Suppressor macrophage (primary cell): ENCODE data around the gene SLC25A4.

Experiments used
- DNase-seq, 4 experiments: peaks; one replicate each; pipeline ENCODE4 v3.0.0-alpha.2; 2020 to 2022

Gene SLC25A4

DNA sequence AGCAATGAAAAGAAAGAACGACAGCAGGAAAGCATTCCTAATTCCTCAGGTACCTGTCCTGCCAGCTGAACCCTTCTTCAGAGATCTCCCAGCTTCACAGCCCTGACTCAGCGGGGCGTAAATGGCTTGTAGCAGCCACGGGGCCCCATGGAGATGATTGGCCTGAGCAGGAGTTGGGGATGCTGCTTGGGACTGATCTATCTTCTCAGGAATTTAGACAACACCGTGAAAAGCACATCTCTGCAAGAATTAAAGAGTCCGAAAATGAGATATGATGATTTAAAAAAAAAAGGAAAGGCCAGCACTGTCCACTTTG is 22.5 kb upstream of the SLC25A4 start:
- no peak for DNase-seq

DNA sequence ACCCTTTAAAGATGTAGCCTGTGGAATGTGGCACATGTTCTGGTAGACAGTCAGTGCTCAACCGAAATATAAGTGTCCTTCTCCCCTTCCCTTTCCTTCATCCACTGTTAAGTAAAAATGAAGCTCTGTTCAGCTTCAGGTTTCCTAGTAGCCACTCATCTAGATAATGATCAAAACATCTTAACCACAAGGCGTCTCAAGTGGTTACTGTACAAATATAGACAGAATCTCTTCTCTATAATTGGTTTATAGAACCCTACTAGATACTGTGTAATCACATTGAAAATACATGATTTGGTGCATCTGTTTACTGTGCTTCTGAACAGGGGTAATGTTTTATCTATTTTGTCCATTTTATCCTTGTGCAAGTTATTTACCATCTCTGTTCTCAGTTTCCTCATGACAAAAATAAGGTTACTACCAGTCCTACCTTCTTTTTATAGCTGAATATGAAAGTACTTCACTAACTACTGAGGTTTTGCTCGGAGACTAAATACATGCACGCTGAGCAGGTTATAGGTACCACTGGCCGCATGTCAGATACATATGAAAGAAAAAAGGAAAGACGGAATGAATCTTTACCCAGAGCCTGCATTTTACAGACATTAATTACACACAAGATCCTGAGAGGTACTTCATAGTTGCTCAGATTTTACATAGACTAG is 20.3 kb upstream of the SLC25A4 start:
- no peak for DNase-seq

DNA sequence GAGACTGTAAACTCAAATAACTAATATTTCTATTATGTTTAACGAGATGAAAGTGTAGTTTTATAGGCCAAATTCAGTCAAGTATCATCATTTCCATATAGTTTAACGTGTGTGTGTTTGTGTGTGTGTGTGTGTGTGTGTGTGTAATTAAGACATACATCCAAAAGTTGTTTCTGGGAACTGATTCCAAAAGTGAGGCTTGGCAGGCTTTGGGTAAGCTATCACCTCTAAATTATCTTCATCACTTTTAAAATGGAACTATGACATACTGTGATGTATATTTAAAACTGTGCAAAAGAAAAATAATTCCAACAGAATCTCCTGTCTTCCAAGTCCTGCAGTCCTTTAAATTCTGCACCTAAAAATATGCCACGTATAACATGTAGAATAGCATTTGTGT is 19.1 kb upstream of the SLC25A4 start:
- DNase-seq: no peak

DNA sequence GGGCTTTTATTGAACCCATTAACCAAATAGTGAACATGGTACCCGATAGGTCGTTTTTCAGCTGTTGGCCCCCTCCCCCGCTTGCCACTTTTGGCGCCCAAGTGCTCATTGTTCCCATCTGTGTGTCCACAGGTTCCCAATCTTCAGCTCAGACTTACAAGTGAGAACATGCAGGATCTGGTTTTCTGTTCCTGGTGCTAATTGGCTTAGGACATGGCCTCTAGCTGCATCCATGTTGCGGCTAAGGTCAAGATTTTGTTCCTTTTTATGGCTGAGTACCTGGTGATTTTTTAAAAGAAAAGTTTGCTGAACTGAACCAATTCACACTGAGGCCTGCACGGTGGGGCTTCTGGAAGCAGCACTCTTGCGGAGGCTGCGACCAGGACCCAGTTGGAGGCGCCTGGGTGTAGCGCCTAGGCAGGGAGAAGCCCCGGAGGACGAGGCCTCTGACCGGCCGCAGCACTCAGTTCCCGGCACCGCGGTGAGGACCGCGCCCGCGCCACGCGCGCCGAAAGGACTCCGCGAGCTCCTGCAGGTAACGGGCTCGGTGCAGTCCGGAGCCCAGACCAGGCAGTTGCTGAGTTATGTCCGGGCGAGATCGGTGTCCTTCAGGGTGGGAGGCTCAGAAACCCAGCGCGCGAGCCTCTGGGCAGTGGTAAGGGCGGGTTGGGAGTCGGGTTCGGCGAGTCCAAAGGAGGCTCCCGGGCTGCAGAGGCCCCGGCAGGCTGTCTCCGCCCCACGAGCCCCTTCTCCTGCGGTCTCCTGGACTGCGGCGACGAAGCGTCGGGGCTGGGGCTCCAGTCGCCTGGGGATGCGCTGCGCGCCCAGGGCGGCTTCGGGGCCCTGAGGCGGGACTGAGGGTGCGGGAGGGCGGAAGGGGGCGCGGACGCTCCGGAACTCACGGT is 15.8 kb upstream of the SLC25A4 start:
- peak in 2 of 4 experiments; percentile 6 to 18 for DNase-seq

DNA sequence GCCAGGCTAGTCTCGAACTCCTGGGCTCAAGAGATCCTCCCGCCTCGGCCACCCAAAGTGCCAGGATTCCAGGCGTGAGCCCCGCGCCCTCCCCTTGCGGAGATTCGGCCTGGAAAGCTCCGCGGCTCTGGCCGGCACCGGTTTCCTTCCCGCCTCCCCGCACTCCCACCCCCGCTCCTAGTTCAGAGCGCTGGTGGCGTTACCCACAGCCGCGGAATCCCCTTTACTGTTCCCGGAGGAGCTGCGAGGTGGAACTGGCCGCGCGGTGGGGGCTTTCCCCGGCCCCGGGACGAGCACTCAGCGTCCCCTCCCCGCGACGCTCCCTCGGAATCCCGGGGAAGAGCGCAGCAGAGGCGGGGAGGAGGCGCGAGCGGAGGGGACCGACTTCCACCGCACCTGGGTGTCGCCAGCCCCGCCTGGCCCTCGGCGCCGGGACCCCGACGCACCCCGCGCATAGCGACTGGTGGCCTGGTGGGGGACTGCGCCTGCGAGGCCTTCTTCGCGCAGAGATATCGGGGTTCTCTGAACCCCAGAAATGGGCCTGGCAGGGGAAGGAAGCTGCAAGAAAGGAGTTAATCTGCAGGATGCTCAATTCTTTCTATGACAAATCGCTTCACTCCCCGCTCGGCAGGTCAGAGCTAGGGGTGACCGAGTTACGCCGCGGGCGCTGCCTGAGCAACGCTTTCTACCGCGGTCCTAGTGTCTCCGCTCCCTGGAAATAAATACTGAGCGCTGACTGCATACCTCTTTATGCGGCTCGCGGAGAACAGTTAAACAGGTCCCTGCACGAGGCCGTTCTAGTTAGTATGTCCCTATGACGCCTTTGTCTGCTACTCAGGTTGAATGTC is 14.6 kb upstream of the SLC25A4 start:
- DNase-seq: peak in 2 of 4 experiments; percentile 11 to 26

DNA sequence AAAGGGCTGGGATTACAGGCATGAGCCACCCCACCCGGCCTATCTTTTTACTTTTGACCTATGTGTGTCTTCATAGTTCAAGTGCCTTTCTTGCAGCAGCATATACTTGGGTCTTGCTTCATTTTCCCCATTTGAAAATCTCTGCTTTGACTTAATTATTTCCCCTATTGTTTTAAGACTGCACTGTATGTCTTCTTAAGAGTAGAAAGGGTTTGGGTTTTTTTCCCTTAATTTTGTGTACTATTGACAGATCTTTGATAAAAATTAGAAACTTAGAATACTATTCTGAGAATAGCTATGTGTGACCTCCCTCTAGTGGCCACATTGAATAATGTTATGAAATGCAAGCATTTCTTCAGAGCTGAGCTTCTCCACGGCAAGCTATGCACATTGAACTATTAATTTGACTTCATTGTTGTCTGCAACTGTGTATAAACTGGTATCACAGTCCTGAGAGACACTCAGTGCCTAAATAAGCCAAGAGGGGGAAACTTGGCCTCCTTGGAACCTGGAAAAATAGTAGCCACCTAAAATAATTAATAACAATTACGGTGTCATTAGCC is 8.7 kb upstream of the SLC25A4 start:
- peak; percentile 31 to 79 (median 56) for DNase-seq

DNA sequence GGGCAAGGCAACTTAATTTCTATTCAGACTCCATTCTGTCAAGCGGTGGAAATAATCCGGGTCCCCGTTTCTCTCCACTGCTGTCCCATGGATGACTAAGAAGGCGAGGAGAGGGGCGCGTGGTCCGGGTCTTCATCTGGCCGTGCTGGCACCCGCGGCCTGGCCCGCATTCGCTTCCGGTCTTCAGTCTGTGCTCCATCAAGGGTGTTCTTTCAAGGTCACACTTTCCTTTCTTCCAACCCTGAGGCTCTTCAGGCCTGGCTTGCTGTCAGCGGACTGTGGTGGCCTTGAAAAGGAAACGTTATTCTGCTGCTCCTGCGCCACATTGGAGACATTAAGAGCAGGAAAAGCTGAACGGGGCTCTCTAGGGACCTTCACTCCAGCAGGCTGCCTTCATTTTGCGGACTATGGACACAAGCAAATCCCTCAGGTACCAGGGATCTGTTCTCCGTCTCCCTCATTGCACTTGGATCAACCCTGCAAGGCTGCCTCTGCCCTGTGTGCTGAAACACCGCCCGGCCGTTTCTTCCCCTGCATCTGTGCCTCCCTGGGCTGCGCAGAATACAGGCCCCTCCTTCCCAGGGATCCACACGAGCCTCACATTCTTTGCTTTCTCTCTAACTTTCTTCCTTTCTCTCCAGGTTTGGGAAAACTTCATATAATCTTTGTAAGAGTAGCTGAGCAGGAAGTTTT is 5.7 kb upstream of the SLC25A4 start:
- no peak for DNase-seq

DNA sequence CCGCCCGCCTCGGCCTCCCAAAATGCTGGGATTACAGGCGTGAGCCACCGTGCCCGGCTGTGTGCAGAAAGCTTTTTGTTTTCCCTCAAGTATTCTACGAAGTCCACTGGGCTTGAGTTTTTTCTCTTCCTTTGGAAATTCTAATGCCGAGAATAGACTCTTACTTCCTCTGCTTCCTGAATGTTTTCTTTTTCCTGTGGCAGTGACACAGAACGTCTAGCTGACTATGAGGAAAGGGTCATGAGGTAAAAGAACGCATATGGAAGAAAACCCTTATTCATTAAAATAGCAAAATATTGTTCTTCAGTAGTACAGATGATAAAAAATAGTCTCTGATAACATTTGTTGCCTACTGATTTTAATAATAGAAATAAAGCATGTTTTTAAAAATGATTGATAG is 4.9 kb upstream of the SLC25A4 start:
- no peak for DNase-seq

DNA sequence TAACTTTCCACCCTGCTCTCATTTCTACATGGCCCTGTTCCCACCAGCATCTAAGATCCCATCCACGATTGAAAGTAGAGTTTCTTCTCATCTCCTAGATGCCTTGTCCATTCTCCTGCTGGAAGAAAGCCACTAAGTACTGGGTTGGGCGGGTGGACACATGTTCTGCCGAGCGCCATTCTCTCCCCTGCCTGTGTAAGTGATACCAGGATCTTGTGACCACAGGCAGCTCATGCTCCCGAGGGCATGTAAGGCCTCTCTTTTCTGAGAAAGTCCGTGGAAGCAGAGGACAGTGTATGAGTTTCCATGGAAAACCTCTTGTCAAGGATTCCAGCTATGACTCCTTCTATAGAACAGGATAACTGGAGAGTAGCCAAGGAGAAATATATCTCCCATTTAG is 3.3 kb upstream of the SLC25A4 start:
- DNase-seq: no peak

DNA sequence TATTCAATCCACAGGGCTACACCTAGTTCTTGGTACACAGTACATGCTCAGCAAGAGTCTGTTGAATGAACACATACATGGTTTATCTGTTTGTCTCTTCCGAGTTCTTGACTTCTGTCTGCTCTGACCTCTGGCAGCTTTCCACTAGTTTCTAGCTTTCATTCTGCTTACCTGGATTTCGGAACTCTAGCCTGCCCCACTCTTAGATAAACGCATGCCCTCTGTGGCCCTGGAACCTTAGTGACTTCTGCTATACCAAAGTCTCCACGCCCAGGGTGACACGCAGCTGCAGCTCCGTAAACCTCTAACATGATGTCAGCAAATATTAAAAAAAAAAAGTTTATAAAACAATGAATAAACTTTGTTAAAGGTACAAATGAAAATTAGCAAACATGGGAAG is 1.3 kb upstream of the SLC25A4 start:
- DNase-seq: no peak

DNA sequence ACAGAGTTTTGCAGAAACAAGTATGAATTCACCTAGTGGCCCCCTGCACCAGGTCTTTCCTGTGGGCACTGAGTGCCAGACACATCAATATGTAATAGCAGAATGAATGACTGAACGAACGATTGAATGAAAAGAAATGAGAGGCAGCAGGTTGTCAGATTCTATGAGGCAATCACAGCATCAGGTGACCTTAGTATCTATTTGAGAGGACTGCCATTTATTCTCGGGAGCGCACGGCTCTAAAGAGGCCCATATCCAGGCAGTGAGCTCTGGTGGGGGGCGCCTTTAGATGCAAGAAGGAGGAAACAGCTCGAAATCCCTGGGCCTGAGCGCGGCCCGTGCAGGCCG is 528 bp upstream of the SLC25A4 start:
- no peak for DNase-seq

DNA sequence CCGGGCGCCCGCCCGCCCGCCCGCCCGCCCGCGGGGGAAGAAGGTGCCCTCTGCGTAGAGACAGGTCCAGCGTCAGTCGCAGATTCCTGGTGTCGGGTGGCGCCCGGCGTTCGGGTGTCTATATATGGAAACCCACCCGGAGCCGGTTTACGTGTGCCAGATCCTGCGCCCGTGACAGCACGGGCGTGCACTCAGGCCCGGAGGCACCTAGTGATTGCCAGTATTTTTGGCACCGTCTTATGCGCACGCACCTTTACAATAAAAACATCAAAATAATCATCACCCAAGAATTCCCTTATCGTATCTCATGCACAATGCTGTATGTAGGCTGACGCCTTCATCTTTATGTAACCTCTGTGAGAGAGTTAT is 519 bp downstream of the SLC25A4 start:
- peak in 1 of 4 experiments; percentile 6 for DNase-seq

DNA sequence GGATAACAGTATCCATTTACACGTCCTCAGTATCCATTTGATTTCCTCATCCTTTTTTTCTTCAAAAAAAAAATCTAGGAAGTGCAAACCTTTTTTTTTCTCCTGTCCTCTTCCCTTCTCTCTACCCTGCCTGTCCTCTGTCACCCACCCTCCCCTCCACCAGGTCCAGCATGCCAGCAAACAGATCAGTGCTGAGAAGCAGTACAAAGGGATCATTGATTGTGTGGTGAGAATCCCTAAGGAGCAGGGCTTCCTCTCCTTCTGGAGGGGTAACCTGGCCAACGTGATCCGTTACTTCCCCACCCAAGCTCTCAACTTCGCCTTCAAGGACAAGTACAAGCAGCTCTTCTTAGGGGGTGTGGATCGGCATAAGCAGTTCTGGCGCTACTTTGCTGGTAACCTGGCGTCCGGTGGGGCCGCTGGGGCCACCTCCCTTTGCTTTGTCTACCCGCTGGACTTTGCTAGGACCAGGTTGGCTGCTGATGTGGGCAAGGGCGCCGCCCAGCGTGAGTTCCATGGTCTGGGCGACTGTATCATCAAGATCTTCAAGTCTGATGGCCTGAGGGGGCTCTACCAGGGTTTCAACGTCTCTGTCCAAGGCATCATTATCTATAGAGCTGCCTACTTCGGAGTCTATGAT is 1.7 kb downstream of the SLC25A4 start:
- no peak for DNase-seq

DNA sequence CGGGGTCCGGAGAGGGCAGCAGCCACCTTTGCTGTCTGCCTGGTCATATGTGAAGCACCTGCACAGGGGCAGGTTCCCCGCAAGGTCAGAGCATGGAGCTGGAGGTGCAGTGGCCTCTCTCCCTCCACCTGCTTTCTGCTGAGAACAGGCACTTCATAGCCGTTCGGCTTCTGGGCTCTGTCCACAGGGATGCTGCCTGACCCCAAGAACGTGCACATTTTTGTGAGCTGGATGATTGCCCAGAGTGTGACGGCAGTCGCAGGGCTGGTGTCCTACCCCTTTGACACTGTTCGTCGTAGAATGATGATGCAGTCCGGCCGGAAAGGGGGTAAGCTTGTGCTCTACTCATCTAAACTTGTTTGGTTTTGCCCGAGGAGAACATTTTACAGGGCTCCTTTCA is 2.5 kb downstream of the SLC25A4 start:
- no peak for DNase-seq

DNA sequence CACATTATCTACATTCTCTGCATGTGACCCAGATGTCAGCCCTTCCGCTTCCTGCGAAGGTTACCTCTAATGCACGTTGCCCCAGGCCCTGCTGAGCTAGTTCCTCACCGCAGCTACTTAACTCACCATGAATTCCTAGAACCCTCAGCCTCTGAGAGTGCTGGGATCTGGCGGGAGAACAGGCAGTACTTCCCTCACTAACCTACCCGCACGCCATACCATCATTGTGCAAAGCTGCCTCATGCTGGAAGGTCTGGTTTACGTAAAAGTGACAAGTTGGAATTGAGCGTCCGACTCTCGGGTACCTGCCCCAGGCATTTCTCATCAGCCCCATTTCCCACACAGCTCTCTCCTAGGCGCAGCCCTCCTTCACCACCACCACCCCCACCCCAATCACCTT is 6.3 kb downstream of the SLC25A4 start:
- no peak for DNase-seq

DNA sequence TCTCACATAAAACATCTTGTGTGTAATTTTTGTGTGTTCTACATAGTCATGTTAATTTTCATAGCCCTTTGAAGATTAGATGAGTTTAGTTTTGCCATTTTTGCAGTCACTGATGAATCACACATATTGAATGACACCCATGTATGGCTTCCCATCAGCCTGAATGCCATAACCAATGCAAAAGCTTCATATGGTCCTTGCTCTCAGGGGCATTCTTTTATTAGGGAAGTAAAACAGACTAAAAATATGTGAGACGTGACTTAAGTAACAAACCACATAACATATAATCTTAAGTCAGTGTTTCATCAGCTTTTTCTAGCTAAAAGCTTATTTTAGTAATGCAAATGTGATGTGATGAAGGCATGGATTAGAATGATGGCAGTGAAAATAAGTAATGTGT is 8.2 kb downstream of the SLC25A4 start:
- no peak for DNase-seq

DNA sequence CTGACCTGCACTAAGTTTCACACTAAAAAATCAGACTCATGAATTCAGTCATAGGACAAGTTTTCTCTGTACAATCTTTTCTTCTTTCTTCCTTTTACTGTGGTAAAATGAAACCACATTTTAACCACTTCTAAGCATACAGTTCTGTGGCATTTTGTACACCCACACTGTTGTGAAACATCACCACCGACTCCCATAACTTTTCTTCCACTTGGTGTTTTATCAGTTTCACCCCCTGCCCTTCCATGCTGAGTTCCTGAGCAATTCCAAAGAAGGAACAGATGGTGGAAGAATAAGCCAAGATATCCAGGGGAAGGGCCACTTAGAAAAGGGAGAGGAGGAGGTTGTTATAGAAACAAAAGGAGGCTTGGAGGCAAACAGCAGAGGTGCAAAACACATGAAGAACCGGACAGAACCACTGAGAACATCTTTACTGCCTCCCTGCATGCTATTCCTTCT is 22.6 kb downstream of the SLC25A4 start:
- peak in 3 of 4 experiments; percentile 3 to 34 (median 34) for DNase-seq

DNA sequence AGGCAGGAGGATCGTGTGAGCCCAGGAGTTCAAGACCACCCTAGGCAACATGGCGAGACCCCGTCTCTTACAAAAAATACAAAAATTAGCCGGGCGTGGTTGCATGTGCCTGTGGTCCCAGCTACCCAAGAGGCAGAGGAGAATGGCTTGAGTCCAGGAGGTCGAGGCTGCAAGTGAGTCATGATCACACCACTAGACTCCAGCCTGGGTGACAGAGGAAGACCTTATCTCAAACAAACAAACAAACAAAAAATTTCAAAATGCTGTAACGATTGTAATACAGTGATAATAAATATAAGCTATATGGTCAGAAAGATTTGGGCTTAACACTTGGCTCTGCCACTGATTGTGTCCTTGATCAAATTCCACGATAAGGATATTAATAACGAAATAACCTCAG is 24.2 kb downstream of the SLC25A4 start:
- DNase-seq: peak in 2 of 4 experiments; percentile 10 to 21

DNA sequence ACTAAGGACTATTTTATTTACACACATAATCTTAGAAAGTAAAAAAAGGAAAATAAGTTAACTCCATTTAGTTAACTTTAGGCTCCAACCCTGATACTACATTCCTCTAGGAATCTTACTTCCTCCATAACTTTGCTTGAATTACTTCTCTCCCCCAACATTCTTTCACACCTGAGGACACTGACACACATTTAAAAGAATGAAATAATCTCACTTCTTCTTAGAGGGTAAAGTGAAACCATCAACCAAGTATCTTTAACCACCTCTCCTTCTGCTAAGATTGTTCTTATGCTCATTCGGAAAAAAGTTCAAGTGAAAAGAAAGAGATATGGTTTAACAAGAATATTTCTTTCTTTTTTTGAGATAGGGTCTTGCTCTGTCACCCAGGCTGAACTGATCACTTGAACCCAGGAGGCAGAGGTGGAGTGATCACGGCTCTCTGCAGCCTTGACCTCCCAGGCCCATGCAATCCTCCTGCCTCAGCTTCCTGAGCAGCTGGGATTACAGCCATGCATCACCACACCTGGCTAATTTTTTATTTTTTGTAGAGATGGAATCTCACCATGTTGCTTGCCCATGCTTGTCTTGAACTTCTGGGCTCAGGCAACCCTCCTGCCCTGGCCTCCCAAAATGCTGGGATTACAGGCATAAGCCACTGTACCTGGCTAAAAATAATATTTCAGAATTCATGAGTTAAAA is 28.5 kb downstream of the SLC25A4 start:
- DNase-seq: no peak

DNA sequence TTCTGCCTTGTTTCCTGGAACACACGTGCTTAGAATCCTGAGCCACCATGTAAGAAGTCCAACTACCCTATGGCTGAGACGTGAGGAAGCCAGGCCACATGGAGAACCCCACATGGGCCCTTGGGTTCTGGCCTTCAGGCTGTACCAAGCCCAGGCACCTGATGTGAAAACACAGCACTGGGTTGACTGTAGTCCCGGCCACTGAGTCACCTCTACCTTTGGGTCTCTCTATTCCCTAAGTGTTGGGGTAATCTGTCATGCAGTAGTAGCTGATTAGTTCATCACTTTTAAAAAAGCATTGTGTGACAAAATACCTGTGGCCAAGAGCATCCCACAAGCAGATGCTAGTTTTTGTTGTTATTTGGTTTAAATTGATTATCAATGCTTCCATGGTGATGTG is 36.4 kb downstream of the SLC25A4 start:
- no peak for DNase-seq

DNA sequence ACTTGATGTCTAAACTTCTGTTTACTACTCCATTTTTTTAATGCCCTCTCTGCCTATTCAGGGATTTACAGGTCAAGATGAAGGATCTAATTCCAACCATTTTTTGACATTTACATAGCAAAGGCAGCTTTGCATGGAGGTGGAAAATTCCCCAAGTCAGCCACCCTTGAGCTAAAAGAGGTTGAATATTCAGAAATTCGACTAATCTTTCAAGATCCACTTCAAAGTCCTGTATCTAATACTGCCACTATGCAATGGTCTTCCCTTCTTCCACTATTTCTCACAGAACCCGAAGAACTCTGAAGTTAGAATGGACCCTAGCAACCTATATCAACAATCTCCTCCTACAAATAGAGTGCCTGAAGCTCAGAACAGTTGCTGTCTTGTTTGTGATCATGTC is 39.2 kb downstream of the SLC25A4 start:
- DNase-seq: no peak
